ENCODE results near the gene POLH. TPM values are rescaled to one million over a fixed set of nuclear protein-coding genes. Genes with fewer than 3 reads are reported as not detected.

POLH gene
- total RNA-seq, 1 donor from 2014 or later = 9.8 TPM

GRCh38 chr6:43606019-43606418, 30.0 kb downstream of the POLH start:
- no peak for DNase-seq

GRCh38 chr6:43608310-43608763, 32.4 kb downstream of the POLH start:
- peak; percentile 40 for DNase-seq

- no peak for DNase-seq
Measured at GRCh38 chr6:43608807-43609206, 32.8 kb downstream of the POLH start.

- DNase-seq = no peak
Measured at GRCh38 chr6:43609402-43609801, 33.4 kb downstream of the POLH start.

- no peak for DNase-seq
Measured at GRCh38 chr6:43610431-43610830, 34.4 kb downstream of the POLH start.

- DNase-seq = no peak
Measured at GRCh38 chr6:43613721-43614395, 37.9 kb downstream of the POLH start.

- DNase-seq = no peak
Measured at GRCh38 chr6:43614396-43614730, 38.4 kb downstream of the POLH start.

- DNase-seq = no peak
Measured at GRCh38 chr6:43616725-43617472, 40.9 kb downstream of the POLH start.

GRCh38 chr6:43621078-43621835, 45.3 kb downstream of the POLH start:
- DNase-seq = no peak

- no peak for DNase-seq
Measured at GRCh38 chr6:43621836-43622180, 45.8 kb downstream of the POLH start.

GRCh38 chr6:43622541-43622940, 46.6 kb downstream of the POLH start:
- DNase-seq = no peak

- DNase-seq = no peak
Measured at GRCh38 chr6:43623880-43624785, 48.1 kb downstream of the POLH start.

GRCh38 chr6:43624786-43625288, 48.9 kb downstream of the POLH start:
- no peak for DNase-seq

GRCh38 chr6:43625393-43625992, 49.5 kb downstream of the POLH start:
- no peak for DNase-seq

- peak; percentile 71 for DNase-seq
Measured at GRCh38 chr6:43627008-43627825, 51.2 kb downstream of the POLH start.

GRCh38 chr6:43628393-43629103, 52.6 kb downstream of the POLH start:
- DNase-seq = no peak

- DNase-seq = peak; percentile 99
Measured at GRCh38 chr6:43629104-43629504, 53.1 kb downstream of the POLH start, which contains the start of gene GTPBP2. GTPBP2 (minus strand) TSS chr6:43629264; CDS start chr6:43629162, 102 bp downstream.

GRCh38 chr6:43629505-43630300, 53.7 kb downstream of the POLH start:
- peak; percentile 98 for DNase-seq
